GM18909 (cell line): Measurements from ENCODE around the gene SPNS1.
"Not testable (repeated sequence)": the region's sequence is repeated elsewhere in the genome, so short reads cannot be mapped to it uniquely, and the experiment has no call there.

Source experiments
- ATAC-seq: cut with Tn5 transposase; IDR thresholded peaks from one replicate; pipeline ENCODE4 v1.9.1; 2021; ENCODE audit warnings: mild to moderate bottlenecking; ENCODE audit not compliant: unreplicated experiment, poor library complexity

SPNS1 gene

DNA sequence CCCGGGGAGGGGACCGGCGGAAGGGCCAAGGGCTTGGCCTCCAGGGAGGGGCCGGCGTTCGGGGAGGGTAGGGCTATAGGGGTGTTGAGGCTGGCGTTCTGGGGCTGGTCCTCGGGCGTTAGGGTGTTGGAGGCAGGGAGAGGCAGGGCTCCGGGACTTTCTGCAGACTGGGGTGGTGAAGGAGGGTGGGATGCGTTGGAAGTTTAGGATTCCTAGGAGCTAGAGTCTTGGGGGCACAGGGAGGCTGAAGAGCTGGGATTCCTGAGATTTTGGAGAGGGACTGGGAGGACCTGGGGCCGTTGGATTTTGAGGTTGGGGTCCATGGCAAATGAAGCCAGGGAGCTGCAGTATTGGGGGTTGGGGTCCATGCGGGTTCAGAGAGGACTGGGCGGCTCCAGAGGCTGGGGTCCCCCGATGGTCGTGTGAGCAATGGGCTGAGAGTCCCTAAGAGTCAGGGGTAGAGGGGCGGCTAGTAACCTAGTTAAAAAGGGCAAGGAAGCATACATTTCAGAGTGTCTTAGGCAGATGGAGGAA is 23.1 kb upstream of the SPNS1 start:
- ATAC-seq = no peak

- no peak for ATAC-seq
Observed at GRCh38 chr16:28958216-28958615, 16.4 kb upstream of the SPNS1 start.

DNA sequence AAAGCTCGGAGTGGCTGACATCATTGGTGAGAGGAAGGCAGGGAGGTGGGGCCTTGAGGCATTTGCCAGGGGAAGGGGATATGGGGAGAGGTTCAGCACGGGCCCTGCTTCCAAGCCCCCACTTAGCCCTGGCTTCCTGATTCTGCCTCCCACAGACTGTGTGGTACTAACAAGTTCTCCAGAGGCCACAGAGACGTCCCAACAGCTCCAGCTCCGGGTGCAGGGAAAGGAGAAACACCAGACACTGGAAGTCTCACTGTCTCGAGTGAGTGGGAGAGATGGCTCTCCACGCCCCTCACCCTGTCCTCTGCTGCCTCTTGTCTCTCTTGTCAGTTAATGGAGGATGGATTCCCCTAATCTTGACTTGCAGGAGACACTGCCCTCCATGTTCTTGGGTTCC is 15.7 kb upstream of the SPNS1 start:
- no peak for ATAC-seq

DNA sequence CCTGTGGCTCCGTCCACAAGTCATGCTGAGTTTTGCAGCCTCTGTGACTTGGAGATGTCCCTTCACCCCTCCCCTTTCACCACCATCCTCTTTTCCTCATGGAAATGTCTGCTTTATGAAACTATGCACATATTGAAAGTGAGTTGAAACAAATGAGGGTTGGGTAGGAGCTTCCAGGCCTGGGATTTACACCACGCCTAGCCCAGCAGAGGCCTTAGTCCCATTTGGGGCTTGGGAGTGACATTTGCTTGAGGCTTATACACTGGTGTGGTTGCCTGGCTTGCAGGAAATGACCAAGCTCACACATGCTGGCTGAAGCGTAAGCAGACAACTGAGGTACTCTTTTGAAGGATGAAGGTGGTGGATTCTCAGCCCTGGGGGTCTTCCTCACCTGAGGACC is 10.5 kb upstream of the SPNS1 start:
- ATAC-seq = no peak

DNA sequence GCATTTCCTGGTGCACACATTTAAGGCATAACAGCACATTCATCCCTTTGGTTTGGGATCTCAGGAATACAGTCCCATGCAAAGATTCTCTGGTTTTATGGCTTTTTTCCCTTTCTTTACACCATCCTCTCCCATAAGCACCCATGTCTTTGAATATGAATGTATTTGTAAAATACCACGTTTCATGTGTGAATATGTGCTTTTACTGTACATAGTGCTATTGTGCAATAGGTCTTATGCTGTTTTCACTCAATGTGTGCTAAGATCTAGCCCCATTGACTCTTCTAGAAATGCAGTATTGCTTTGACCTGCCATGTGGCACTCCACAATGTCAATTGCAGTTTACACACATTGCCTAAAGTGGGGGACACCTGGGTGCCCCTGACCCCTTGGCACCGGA is 10.1 kb upstream of the SPNS1 start:
- ATAC-seq = no peak

GRCh38 chr16:28967156-28967555 is 7.4 kb upstream of the SPNS1 start:
- ATAC-seq = no peak

DNA sequence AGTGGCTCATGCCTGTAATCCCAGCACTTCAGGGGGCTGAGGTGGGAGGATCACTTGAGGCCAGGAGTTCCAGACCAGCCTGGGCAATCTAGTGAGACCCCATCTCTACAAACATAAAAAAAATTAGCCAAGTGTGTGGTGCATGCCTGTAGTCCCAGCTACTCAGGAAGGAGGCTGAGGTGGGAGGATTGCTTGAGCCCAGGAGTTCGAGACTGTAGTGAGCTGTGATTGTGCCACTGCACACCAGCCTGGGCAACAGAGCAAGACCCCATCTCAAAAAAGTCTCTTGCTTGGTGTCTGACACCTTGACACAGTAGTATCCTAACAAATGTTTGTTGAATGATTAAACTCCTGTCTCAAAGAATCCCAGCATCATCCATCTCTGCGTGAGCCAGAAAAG is 4.9 kb upstream of the SPNS1 start:
- not testable (repeated sequence) for ATAC-seq

- ATAC-seq = peak; percentile 17
Observed at GRCh38 chr16:28974007-28974436, 556 bp upstream of the SPNS1 start.

- peak; percentile 18 for ATAC-seq
Observed at GRCh38 chr16:28975158-28975599, 601 bp downstream of the SPNS1 start.

DNA sequence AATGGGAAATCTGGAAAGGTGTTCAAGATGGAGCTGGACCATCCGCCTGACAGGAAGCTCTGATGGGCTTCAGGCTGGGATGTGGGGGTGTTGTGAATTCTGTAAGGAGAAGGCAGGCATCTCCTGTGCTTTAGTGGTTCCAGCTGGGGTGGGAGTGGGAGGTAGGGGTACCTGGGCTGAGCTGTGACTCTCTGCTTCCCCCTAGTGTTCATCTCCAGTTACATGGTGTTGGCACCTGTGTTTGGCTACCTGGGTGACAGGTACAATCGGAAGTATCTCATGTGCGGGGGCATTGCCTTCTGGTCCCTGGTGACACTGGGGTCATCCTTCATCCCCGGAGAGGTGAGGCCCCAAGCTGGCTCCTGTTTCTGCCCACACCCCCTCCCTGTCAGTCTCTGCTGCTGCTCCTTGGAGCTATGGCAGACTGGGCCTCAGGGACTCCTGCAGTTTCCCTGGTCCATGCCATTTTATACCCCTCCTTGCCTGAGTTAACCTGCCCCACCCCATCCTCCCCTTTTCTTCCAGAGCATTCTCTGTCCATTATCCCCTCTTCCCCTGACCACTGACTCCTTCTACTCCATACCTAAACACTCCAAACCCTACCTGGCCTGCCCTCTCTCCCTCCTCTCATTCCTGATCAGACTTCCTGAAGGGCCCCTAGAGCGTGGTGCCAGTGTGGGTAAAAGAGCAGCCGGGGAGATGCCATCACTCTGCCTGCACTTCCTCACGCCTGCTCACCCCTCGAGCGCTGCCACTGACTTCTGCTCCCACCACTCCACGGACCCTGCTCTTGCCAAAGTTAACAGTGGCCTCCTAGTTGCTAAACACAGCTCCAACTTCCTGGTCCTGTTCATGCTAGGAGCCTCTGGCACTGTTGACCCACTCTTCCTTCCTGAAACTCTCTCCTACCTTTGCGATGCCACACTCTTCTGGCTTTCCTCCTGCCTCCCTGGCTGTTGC is 3.4 kb downstream of the SPNS1 start:
- ATAC-seq = no peak

- not testable (repeated sequence) for ATAC-seq
Observed at GRCh38 chr16:28980330-28980729, 5.8 kb downstream of the SPNS1 start.

DNA sequence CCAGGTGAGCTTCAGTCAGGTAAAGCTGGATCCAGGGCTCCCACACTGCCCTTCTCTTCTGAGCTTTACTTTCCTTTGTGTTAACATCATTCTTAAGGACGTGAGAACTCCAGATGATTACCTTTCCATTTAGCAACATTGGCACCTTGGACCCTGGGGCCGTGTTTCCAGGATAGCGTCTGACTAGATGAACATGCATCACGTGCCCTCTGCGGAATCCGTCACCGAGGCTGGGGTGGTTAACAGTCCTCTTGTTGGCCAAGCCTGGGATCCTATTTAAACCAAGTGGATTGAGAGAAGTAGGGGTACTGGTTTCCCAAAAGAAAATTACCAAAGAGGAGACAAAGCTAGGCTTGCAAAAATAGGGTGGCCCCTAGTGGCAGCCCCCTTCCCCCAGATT is 6.4 kb downstream of the SPNS1 start:
- ATAC-seq = no peak

- ATAC-seq = no peak
Observed at GRCh38 chr16:28981517-28981916, 6.9 kb downstream of the SPNS1 start.

GRCh38 chr16:28982418-28982817 is 7.8 kb downstream of the SPNS1 start:
- no peak for ATAC-seq

GRCh38 chr16:28982949-28983348 is 8.4 kb downstream of the SPNS1 start:
- ATAC-seq = no peak

- no peak for ATAC-seq
Observed at GRCh38 chr16:28983644-28984043, 9.1 kb downstream of the SPNS1 start.

- ATAC-seq = no peak
Observed at GRCh38 chr16:28984091-28984490, 9.5 kb downstream of the SPNS1 start.

DNA sequence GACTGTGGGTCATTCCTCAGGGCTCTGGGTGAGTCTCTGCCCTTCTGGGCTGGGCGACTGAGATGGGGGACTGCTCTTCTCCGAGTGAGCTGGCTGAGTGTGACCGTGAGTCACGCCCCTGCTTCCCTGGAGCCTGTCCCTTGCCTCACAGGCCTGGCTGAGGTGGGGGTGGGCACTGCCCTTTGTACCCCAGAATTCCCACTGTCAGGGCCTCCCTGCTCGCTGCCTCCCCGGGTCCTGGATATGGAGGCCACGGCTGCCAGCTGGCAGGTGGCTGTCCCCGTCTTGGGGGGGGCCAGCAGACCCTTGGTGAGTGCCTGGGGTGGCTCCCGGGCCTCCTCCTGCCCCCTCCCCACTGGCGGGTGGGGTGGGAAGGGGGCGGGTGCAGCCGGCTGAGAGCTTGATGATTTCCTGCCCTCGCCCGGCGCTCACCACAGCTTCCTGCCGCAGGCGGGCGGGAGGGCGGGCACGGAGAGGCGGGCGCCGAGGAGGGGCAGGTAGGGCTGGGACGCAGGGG is 10.1 kb downstream of the SPNS1 start, which contains the start of gene LAT:
TSS of gene LAT (plus strand) at position 434 of the 517 bp plus-strand sequence. CDS start 366 bp downstream, outside the sequence.
- no peak for ATAC-seq

DNA sequence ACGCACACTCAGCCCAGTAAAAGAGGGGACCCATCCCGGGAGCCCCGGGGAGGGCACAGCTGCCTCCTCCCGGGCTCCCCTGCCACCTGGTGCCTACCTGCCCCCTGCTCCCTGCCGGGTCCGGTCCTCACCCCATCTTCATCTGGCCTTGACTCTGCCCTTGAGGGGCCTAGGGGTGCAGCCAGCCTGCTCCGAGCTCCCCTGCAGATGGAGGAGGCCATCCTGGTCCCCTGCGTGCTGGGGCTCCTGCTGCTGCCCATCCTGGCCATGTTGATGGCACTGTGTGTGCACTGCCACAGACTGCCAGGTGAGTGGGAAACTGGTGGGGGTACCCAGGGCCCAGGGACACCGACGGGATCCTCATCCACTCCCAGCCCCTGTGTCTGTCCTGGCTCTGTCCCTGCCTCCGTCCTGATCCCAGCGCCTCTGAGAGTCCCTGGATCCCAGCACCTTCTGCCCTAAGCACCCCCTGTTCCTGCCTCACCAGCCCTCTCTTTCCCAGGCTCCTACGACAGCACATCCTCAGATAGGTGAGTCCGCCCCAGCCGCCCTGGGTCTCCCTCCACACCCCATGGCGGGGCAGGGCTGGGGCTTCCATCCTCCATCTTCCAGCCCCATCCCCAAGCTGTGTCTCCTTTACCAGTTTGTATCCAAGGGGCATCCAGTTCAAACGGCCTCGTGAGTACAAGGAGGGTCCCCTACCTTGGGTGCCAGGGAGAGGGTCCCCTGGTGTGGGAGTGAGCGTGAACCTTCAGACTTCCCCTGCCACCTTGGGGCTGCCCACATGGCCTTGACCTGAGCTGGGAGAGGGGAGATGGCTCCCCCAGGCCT is 10.8 kb downstream of the SPNS1 start:
- ATAC-seq = no peak

- ATAC-seq = no peak
Observed at GRCh38 chr16:28986046-28986445, 11.5 kb downstream of the SPNS1 start.
